ENCODE data around the gene ACVR1. TPM values are rescaled to one million over a fixed set of nuclear protein-coding genes. Genes with fewer than 3 reads are reported as not detected.

Gene ACVR1
- total and polyA plus RNA-seq, 9 of the 15 experiments (the other 6 are each of a cell fraction or from before 2014, with no cell fraction given): 3.8 to 14.3 (median 6.9) TPM

DNA sequence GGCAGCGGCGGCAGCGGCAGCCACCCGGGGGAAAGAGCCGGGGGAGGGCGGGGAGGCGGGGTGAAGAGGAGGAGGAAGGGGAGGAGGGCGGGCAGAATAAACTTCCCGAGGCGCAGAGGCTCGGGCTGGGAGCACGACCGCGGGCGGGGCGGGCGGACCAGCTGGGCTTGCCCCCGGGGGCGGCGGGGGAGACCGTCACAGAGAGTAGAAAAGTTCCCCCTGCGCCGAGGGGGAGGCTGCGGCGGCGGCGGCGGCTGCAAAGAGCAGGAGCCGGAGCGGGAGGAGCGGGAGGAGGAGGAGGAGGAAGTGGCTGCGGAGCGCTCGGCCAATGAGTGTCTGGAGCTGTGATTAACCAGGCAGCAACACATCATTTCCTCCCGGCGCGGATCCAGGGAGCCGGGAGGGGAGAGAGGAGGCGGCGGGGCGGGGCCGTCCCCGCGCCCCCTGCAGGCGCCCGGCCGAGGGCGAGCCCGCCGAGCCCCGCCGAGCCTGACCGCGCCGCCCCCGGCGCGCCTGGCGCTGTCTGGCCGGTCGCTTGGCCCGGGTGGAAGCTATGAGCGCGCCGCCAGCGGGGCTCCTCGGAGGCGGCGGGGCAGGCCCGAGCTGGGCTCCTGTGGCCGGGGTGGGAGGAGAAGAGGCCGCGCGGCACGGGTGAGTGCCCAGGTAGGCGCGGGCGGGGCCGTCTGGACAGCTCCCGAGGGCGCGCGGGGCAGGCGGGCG, at the start of gene ACVR1 (continued):
- TF ChIP-seq, protein P1, sequence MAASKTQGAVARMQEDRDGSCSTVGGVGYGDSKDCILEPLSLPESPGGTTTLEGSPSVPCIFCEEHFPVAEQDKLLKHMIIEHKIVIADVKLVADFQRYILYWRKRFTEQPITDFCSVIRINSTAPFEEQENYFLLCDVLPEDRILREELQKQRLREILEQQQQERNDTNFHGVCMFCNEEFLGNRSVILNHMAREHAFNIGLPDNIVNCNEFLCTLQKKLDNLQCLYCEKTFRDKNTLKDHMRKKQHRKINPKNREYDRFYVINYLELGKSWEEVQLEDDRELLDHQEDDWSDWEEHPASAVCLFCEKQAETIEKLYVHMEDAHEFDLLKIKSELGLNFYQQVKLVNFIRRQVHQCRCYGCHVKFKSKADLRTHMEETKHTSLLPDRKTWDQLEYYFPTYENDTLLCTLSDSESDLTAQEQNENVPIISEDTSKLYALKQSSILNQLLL (CRISPR knock-in tag; IDR thresholded peaks at IDR 0.05; ENCODE audit: borderline replicate concordance): no peak
- TF ChIP-seq PML (IDR thresholded peaks at IDR 0.05; ENCODE audit: low read length) (peak; percentile 51; the same call in 1 of the 2 replicates), FOSL1 (tag; conservative IDR thresholded peaks at IDR 0.05) (peak; percentile 74), NFIX (CRISPR knock-in tag; IDR thresholded peaks at IDR 0.05; ENCODE audit: low read depth) (no peak), RBM17 (IDR thresholded peaks at IDR 0.05; ENCODE audit: borderline replicate concordance, low read depth, low read length) (no peak), ZNF445 (CRISPR knock-in tag; IDR thresholded peaks at IDR 0.05; ENCODE audit: low read depth) (no peak), ZNF212 (CRISPR knock-in tag; IDR thresholded peaks at IDR 0.05) (no peak), PRPF4 (IDR thresholded peaks at IDR 0.05; ENCODE audit: insufficient read depth, low read depth, low read length, poor library complexity, severe bottlenecking) (no peak), ZC3H11A (IDR thresholded peaks at IDR 0.05; ENCODE audit: low read depth, low read length) (no peak), ZNF143 (CRISPR knock-in tag; IDR thresholded peaks at IDR 0.05) (no peak), ZNF785 (CRISPR knock-in tag; IDR thresholded peaks at IDR 0.05) (no peak), ZNF644 (tag; IDR thresholded peaks at IDR 0.05; ENCODE audit: low read depth) (no peak), ZNF778 (CRISPR knock-in tag; IDR thresholded peaks at IDR 0.05) (no peak), ZNF830 (CRISPR knock-in tag; IDR thresholded peaks at IDR 0.05) (no peak), SNIP1 (IDR thresholded peaks at IDR 0.05; ENCODE audit: low read depth) (peak; percentile 73; the same call in 1 of the 2 replicates), FOXK1 (CRISPR knock-in tag; IDR thresholded peaks at IDR 0.05; ENCODE audit: borderline replicate concordance) (no peak), HDAC6 (IDR thresholded peaks at IDR 0.05; ENCODE audit: low read depth, low read length) (no peak), POLR2B (IDR thresholded peaks at IDR 0.05; ENCODE audit: low read depth, partially characterized antibody) (peak; percentile 62), KLF6 (CRISPR knock-in tag; IDR thresholded peaks at IDR 0.05; ENCODE audit: borderline replicate concordance) (peak; percentile 43; the same call in 1 of the 2 replicates), NFRKB (IDR thresholded peaks at IDR 0.05; ENCODE audit: low read depth) (no peak), ETV5 (CRISPR knock-in tag; IDR thresholded peaks at IDR 0.05; ENCODE audit: low read depth) (0 out of 2 replicates have a peak, but pooled peaks have one; percentile 31), SP1 (CRISPR knock-in tag; IDR thresholded peaks at IDR 0.05) (0 out of 2 replicates have a peak, but pooled peaks have one; percentile 12), CREBBP (IDR thresholded peaks at IDR 0.05; ENCODE audit: low read depth, low read length) (no peak), NCOA4 (IDR thresholded peaks at IDR 0.05; ENCODE audit: partially characterized antibody) (no peak), PHF20 (IDR thresholded peaks at IDR 0.05; ENCODE audit: partially characterized antibody) (no peak), PURB (CRISPR knock-in tag; IDR thresholded peaks at IDR 0.05; ENCODE audit: low read depth) (no peak), GABPB1 (CRISPR knock-in tag; IDR thresholded peaks at IDR 0.05) (peak; percentile 83; the same call in 1 of the 2 replicates)
- TF ChIP-seq, protein P2, sequence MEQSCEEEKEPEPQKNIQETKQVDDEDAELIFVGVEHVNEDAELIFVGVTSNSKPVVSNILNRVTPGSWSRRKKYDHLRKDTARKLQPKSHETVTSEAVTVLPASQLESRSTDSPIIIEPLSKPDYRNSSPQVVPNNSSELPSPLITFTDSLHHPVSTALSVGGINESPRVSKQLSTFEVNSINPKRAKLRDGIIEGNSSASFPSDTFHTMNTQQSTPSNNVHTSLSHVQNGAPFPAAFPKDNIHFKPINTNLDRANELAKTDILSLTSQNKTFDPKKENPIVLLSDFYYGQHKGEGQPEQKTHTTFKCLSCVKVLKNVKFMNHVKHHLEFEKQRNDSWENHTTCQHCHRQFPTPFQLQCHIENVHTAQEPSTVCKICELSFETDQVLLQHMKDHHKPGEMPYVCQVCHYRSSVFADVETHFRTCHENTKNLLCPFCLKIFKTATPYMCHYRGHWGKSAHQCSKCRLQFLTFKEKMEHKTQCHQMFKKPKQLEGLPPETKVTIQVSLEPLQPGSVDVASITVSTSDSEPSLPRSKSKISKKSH (CRISPR knock-in tag; IDR thresholded peaks at IDR 0.05): no peak

Measured in K562 (cell line).